T-helper 17 cell (primary cell): ENCODE measurements around the gene CTDSP2. TPM values are rescaled to one million over a fixed set of nuclear protein-coding genes. Genes with fewer than 3 reads are reported as not detected.
A peak's percentile ranks its signal among the peaks of the same experiment; 100 is the strongest.
"Not testable (repeated sequence)": the region's sequence is repeated elsewhere in the genome, so short reads cannot be mapped to it uniquely, and the experiment has no call there.

ENCODE experiments used
- ATAC-seq: fragments of 150-1000 bp; cut with Tn5 transposase; 2 replicates; pipeline ENCODE4 v1.10.0; 2021; ENCODE audit warnings: mild to moderate bottlenecking, moderate library complexity
- DNase-seq, 3 donors: peaks; one replicate each; pipeline versions ENCODE4 v3.0.0 to v3.0.0-alpha.2; 2020 to 2021
- H3K9me3 ChIP-seq: one replicate; pipeline ENCODE4 v1.7.0; 2013; ENCODE audit warnings: low read length, mild to moderate bottlenecking; ENCODE audit not compliant: control insufficient read depth, poor library complexity, severe bottlenecking
- H3K27ac Mint-ChIP-seq: one replicate; pipeline ENCODE4 v1.8.0; 2022; ENCODE audit warnings: mild to moderate bottlenecking, moderate library complexity, mixed read lengths
- H3K27me3 Mint-ChIP-seq: one replicate; pipeline ENCODE4 v1.8.0; 2022; ENCODE audit warnings: mixed read lengths
- H3K36me3 Mint-ChIP-seq: one replicate; pipeline ENCODE4 v1.8.0; 2022; ENCODE audit warnings: low read depth, mixed read lengths
- H3K4me1 Mint-ChIP-seq: one replicate; pipeline ENCODE4 v1.8.0; 2022; ENCODE audit warnings: mild to moderate bottlenecking, mixed read lengths
- H3K4me3 Mint-ChIP-seq: one replicate; pipeline ENCODE4 v1.8.0; 2022; ENCODE audit warnings: mild to moderate bottlenecking, moderate library complexity, mixed read lengths
- total RNA-seq, 4 donors: library from RNA in 2 of 4; stranded (reverse) in 2 of 4; gene quantifications; one replicate each; pipeline ENCODE4 v1.2.3 and lab custom pipeline; 2022 to 2026

CTDSP2 gene
- total RNA-seq, 2 donors from 2014 or later: 114 to 132 TPM

DNA sequence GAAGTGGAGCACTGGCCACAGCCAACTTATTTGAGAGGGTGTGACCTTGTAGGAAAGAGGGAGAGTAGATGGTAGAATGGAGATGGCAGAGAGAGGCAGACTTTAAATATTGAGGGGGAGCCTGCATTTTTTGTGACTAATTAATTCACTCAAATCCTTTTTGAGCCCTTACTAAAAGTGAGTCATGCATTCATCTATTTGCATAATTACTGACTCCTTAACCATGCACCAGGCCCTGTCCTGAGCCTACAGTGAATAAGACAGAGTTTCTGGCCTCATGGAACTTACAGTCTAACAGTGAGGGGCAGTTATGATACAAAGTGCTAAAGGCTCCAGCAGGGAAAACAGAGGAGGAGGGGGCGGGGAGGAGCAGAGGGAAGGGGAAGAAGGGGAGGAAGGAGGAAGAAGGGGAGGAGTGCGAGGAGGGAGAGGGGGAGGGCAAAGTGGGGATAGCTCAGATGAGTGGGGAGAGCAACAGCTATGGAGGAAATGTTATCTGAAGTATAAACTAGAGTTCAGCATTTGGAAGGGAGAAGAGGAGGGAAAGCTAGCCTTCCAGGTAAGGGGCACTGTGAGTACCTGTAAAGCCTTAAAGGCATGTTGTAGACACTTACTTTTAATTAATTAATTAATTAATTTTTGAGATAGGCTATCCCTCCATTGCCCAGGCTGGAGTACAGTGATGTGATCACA, 7.5 kb upstream of the CTDSP2 start:
- H3K27ac Mint-ChIP-seq: no peak overlapping the region
- DNase-seq (no peak), ATAC-seq (no peak)
- no peaks in the 10 kb centered on the region for H3K9me3 ChIP-seq
- H3K4me1 Mint-ChIP-seq: peaks cover 18% of the 10 kb centered on the region
- H3K4me3 Mint-ChIP-seq: no peak overlapping the region
- H3K27me3 Mint-ChIP-seq: peaks cover 23% of the 10 kb centered on the region
- no peaks in the 10 kb centered on the region for H3K36me3 Mint-ChIP-seq

DNA sequence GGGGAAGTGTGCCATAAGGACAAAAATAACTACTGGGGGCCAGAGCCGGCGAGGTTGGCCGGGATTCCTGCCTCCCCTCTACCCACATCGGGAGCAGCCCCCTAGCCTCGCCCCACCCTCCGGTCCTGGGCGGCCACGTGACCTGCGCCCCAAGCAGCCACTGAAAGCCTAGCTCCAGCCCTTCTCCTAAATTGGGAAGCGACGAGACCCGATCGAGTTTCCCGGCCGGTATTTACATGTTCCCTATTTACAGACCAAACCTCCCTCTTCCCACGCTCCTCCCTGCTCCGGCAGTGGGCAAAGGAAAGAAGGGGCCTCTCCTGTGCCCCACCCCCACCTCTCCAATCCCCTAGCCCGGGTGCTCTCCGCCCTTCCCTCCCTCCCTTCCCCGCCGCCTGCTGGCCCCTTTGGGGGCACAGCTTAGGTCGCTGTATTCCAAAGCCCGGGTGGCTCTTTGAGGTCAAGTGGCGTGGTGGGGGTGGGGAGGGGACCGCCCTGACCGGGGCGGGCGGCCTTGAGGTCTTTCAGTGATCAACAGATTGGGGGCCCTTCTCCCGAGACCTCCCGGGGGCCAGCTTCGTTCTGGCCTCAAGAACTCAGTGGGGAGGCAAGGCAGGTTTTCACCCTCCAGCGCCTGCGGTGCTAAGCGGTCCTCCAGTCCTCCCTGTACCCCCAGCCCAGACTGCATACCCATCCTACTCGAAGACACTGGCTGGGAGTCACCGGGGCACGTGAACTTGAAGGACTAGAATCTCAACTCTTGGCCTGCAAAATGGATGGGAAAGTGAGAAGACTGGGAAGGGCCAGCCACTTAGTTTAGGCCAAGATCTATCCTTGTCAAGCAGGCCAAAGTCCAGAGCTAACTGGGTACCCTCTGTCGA, 6.3 kb upstream of the CTDSP2 start:
- Mint-ChIP-seq H3K4me3 (peak overlapping the region; percentile 31), H3K27me3 (peaks cover 19% of the 10 kb centered on the region), H3K27ac (no peak overlapping the region), H3K36me3 (no peaks in the 10 kb centered on the region), H3K4me1 (peaks cover 20% of the 10 kb centered on the region)
- ATAC-seq (no peak), DNase-seq (no peak)
- H3K9me3 ChIP-seq: no peaks in the 10 kb centered on the region

DNA sequence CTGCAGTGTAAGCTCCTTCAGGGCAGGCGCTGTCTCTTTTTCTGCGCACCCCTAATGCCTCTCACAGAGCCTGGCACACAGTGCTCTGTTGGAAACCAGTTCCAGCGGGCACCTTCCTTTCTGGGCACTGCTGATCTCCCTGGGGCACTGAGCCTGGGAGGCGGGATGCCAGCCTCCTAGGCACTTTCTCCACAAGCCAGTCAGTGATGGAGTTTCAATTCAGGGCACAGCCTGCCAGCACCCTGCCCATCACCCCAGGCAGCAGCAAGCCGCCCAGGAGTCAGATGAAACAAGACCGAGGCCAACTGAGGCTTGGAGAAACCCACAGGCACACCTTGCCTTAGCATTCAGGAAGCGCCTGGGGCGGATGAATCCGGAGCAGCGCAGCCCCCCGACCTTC, 5.7 kb upstream of the CTDSP2 start:
- ATAC-seq (no peak), DNase-seq (no peak)
- H3K36me3 Mint-ChIP-seq: no peaks in the 10 kb centered on the region
- H3K27ac Mint-ChIP-seq: no peak overlapping the region
- no peaks in the 10 kb centered on the region for H3K9me3 ChIP-seq
- peaks cover 22% of the 10 kb centered on the region for H3K4me1 Mint-ChIP-seq
- H3K4me3 Mint-ChIP-seq: peak overlapping the region; percentile 19
- H3K27me3 Mint-ChIP-seq: peaks cover 19% of the 10 kb centered on the region

DNA sequence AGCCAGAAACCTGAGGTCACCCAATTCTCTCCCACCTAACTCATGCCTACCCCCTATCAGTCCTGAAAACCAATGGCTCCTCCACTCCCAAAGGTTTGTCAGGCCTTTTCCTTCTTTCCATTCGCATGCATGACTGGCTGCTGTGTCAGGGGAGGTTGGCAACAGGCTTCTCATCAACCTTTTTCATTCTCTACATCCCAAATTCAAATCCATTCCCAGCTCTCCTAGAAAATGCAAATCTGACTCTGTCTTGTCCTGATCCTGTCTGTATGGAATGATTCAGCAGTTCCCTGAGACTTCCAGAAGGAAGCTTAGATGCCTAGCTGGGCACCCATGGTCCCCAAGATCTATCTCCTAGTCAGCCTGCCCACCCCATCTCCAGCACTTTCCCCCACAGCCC, 5.0 kb upstream of the CTDSP2 start:
- H3K9me3 ChIP-seq: no peaks in the 10 kb centered on the region
- Mint-ChIP-seq H3K27ac (no peak overlapping the region), H3K4me1 (peaks cover 26% of the 10 kb centered on the region), H3K36me3 (no peaks in the 10 kb centered on the region), H3K4me3 (peak overlapping the region; percentile 21), H3K27me3 (peaks cover 19% of the 10 kb centered on the region)
- ATAC-seq: no peak
- DNase-seq: no peak

DNA sequence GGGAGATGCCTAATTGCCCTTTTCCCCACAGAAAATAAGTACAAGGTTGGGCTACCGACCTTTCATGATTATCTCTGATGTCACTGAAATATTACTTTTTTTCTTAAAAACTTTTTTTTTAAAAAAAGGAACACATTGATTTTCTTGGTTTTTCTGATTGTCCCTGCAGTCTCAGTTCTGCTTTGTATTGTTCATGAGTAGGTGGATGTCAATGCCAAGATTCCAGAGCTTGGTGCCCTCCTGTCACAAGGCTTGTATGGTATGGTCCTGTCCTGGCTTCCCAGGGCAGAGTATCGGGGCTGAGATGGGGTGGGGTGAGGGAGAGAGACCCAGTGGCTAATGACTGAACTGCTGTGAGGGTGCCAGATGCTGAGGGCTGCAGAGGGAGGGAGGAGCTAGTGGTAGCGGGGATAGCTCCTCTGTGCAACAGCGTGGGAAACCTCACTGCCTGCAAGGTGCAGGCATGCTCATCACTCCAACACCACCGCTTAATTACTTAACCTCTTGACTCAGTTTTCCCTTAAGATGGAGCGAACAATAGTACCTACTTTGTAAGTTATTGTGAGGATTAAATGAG, 4.4 kb upstream of the CTDSP2 start:
- Mint-ChIP-seq H3K36me3 (no peaks in the 10 kb centered on the region), H3K4me3 (peak overlapping the region; percentile 21), H3K27me3 (peaks cover 19% of the 10 kb centered on the region), H3K27ac (no peak overlapping the region), H3K4me1 (peaks cover 26% of the 10 kb centered on the region)
- ATAC-seq: peak; percentile 31
- DNase-seq: no peak
- H3K9me3 ChIP-seq: no peaks in the 10 kb centered on the region

DNA sequence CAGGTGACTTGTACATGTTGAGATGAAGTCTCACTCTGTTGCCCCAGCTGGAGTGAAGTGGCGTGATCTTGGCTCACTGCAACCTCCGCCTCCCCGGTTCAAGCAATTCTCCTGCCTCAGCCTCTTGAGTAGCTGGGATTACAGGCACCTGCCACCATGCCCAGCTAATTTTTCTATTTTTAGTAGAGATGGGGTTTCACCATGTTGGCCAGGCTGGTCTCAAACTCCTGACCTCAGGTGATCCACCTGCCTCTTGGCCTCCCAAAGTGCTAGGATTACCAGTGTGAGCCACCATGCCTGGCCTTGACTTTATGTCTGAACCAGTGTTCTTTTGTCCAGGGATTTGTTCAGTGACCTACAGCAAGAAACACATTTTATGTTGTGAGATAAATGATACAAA, 2.9 kb upstream of the CTDSP2 start:
- H3K4me1 Mint-ChIP-seq: peaks cover 27% of the 10 kb centered on the region
- H3K9me3 ChIP-seq, DNase-seq, ATAC-seq, H3K4me3 Mint-ChIP-seq, H3K36me3 Mint-ChIP-seq, H3K27ac Mint-ChIP-seq: not testable (repeated sequence)
- peaks cover 19% of the 10 kb centered on the region for H3K27me3 Mint-ChIP-seq

DNA sequence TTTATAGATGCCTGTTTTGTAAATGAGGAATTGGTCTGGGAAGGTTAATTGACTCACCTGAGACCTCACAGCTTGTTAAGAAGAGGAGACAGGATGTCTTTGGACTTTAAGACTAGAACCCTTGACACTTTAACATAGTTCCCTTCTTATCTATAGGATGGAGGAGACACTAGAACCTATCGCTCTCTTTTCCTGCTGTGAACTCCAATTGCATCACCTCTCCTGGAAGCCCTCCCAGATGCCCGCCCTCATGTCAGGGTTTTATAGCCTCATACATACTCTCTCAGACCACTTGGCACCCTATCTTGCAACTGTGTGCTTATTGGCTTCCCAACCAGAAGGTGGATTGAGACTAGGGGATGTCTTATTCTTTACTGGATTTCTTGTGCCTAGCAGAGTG, 2.5 kb upstream of the CTDSP2 start:
- no peak for DNase-seq
- no peak overlapping the region for H3K27ac Mint-ChIP-seq
- H3K27me3 Mint-ChIP-seq: peaks cover 19% of the 10 kb centered on the region
- H3K9me3 ChIP-seq: no peaks in the 10 kb centered on the region
- H3K36me3 Mint-ChIP-seq: no peaks in the 10 kb centered on the region
- H3K4me3 Mint-ChIP-seq: no peak overlapping the region
- peaks cover 31% of the 10 kb centered on the region for H3K4me1 Mint-ChIP-seq
- ATAC-seq: no peak

DNA sequence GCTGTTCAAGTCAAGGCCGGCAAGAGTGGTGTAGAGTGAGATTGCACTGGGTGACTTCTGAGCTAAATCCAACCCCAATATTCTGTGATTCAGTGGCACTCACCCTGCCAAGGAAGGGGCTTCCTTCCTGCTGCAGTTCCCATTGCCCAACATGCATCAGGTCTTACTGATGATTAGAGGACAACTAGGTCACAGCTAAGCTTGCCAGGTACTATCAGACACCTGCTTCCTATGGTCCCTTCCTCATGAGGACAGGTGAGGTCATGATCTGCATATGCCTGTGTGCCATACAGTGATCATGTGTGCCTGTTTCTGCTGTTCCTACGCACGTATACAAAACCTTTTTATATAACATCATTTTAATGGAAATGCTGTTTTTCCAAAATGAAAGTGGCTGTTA, 1.7 kb upstream of the CTDSP2 start:
- H3K36me3 Mint-ChIP-seq: no peaks in the 10 kb centered on the region
- H3K4me1 Mint-ChIP-seq: peaks cover 31% of the 10 kb centered on the region
- H3K27ac Mint-ChIP-seq: peak overlapping the region; percentile 85
- H3K4me3 Mint-ChIP-seq: peak overlapping the region; percentile 33
- H3K27me3 Mint-ChIP-seq: peaks cover 13% of the 10 kb centered on the region
- no peaks in the 10 kb centered on the region for H3K9me3 ChIP-seq
- DNase-seq (no peak), ATAC-seq (no peak)

DNA sequence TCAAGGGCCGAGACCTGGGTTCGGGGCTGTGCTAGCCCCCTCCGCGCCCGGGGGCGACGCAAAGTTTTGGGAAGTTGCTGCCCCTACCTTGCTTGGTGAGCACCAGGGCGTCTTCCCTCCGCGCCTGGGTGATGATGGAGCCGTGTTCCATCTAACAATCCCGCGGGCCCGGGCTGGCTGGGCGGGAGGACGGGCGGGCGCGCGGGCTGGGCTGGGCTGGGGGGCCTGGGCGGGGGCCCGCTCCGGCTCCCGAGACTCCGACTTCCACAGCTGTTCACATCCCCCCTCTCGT, 298 bp downstream of the CTDSP2 start:
- ATAC-seq (peak; percentile 21), DNase-seq (no peak)
- Mint-ChIP-seq H3K4me1 (peaks cover 39% of the 10 kb centered on the region), H3K27ac (peak overlapping the region; percentile 98), H3K27me3 (no peaks in the 10 kb centered on the region), H3K36me3 (no peaks in the 10 kb centered on the region), H3K4me3 (peak overlapping the region; percentile 90)
- no peaks in the 10 kb centered on the region for H3K9me3 ChIP-seq

DNA sequence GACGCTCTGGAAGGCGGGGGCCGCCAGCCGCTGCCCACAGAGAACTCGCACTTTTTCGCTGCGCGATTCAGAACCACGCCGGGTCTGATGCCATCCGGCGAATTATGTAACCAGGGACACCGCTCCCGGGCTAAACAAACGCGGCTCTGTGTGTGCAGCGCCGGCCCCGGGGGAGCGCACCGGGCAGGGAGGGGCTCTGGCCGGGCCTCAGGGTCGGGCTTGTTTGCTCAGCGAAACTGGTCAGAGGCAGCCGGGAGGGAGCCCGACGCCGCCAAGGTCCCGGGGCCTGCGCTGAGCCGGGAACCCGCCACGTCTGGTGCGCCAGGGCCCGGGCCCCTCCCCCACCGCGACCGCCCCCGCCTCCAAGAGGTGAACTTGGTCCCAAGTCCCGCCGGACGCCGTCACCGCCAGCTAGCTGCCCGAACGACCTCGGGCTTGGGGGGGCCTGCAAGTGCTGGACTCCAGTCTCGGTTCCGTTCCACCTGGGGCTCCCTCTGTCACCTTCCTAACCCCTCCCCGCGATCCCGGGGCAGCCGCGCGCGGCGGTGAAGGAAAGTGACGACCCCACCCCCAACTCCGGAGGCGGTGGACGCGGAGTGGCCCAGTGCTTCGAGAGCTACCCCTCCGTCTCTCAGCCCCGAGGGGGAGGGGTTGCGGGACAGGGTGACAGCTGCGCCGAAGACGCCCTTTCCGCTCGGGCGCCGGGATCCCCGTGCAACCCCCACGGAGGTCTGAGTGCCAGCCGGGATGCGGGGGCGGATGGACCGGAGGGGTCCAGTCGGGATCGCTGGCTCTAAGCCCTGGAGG, 848 bp downstream of the CTDSP2 start:
- peaks cover 40% of the 10 kb centered on the region for H3K4me1 Mint-ChIP-seq
- H3K36me3 Mint-ChIP-seq: no peaks in the 10 kb centered on the region
- H3K9me3 ChIP-seq: no peaks in the 10 kb centered on the region
- DNase-seq (peak; percentile 30 to 43 (median 41)), ATAC-seq (peak; percentile 39)
- H3K27ac Mint-ChIP-seq: peak overlapping the region; percentile 98
- peak overlapping the region; percentile 90 for H3K4me3 Mint-ChIP-seq
- H3K27me3 Mint-ChIP-seq: no peaks in the 10 kb centered on the region

DNA sequence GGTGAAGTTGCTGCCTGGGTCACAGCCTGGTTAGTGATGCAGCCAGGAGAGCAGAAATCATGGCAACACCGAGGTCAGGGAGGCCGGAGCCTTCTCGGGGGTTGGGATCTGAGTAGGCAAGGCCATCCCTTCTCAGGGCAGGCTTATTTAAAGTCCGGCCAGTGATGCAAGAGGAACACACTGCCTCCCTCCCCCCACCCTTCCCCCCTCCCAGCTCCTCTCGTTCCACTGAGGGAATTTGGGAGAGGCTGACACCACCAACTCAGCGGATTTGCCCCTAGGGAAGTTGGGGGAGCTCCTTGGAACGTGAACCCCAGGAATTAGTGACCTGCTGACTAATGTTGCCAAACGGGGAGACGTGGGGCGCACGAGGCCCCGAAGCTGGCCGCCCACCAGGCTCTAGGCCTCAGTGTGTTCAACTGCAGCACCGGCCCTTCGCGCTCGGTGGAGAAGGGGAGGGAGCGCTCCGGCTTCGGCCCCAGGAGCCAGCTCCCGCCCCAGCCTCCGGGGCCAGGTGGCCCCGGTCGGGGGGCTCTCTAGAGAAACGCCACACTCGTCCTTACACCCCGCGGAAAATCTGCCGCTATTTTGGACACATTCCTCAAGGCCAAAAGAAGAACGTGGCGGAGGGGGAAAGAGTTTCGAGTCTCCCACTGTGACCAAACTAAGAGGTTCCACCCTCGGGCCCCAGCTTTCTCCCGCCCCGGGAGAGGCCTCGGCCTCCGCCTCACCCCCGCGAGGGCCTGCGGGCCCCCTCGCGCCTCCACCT, 1.6 kb downstream of the CTDSP2 start:
- DNase-seq: no peak
- Mint-ChIP-seq H3K4me3 (peak overlapping the region; percentile 90), H3K36me3 (no peaks in the 10 kb centered on the region), H3K27ac (peak overlapping the region; percentile 98), H3K4me1 (peaks cover 47% of the 10 kb centered on the region), H3K27me3 (no peaks in the 10 kb centered on the region)
- H3K9me3 ChIP-seq: no peaks in the 10 kb centered on the region
- peak; percentile 24 for ATAC-seq
